ENCODE measurements around the gene MED12L.

The MED12L gene

GRCh38 chr3:151407928-151408327, 322.5 kb downstream of the MED12L start:
- DNase-seq (ENCODE audit: low read depth in 1 of 2, low spot score in 1 of 2), result no peak
- Histone ChIP-seq H3K27ac (replicated peaks) (no peak overlapping the region), H3K27me3 (ENCODE audit: insufficient read depth, poor library complexity, severe bottlenecking) (no peaks in the 10 kb centered on the region), H3K4me3 (replicated peaks; ENCODE audit: insufficient read depth, low read length) (no peak overlapping the region)
- TF ChIP-seq, protein P1, sequence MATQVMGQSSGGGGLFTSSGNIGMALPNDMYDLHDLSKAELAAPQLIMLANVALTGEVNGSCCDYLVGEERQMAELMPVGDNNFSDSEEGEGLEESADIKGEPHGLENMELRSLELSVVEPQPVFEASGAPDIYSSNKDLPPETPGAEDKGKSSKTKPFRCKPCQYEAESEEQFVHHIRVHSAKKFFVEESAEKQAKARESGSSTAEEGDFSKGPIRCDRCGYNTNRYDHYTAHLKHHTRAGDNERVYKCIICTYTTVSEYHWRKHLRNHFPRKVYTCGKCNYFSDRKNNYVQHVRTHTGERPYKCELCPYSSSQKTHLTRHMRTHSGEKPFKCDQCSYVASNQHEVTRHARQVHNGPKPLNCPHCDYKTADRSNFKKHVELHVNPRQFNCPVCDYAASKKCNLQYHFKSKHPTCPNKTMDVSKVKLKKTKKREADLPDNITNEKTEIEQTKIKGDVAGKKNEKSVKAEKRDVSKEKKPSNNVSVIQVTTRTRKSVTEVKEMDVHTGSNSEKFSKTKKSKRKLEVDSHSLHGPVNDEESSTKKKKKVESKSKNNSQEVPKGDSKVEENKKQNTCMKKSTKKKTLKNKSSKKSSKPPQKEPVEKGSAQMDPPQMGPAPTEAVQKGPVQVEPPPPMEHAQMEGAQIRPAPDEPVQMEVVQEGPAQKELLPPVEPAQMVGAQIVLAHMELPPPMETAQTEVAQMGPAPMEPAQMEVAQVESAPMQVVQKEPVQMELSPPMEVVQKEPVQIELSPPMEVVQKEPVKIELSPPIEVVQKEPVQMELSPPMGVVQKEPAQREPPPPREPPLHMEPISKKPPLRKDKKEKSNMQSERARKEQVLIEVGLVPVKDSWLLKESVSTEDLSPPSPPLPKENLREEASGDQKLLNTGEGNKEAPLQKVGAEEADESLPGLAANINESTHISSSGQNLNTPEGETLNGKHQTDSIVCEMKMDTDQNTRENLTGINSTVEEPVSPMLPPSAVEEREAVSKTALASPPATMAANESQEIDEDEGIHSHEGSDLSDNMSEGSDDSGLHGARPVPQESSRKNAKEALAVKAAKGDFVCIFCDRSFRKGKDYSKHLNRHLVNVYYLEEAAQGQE (IDR thresholded peaks at IDR 0.05; ENCODE audit: insufficient replicate concordance, low read depth), result no peak
- TF ChIP-seq SPI1 (IDR thresholded peaks at IDR 0.05; ENCODE audit: borderline replicate concordance, low read depth) (no peak), GABPA (IDR thresholded peaks at IDR 0.05; ENCODE audit: low read depth) (no peak)
- TF ChIP-seq, protein P2, sequence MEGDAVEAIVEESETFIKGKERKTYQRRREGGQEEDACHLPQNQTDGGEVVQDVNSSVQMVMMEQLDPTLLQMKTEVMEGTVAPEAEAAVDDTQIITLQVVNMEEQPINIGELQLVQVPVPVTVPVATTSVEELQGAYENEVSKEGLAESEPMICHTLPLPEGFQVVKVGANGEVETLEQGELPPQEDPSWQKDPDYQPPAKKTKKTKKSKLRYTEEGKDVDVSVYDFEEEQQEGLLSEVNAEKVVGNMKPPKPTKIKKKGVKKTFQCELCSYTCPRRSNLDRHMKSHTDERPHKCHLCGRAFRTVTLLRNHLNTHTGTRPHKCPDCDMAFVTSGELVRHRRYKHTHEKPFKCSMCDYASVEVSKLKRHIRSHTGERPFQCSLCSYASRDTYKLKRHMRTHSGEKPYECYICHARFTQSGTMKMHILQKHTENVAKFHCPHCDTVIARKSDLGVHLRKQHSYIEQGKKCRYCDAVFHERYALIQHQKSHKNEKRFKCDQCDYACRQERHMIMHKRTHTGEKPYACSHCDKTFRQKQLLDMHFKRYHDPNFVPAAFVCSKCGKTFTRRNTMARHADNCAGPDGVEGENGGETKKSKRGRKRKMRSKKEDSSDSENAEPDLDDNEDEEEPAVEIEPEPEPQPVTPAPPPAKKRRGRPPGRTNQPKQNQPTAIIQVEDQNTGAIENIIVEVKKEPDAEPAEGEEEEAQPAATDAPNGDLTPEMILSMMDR (IDR thresholded peaks at IDR 0.05; ENCODE audit: insufficient read depth, low read length), result no peak

GRCh38 chr3:151410891-151411559, 325.6 kb downstream of the MED12L start:
- TF ChIP-seq POLR2AphosphoS5 (IDR thresholded peaks at IDR 0.05; ENCODE audit: low read depth) (no peak), SPI1 (IDR thresholded peaks at IDR 0.05; ENCODE audit: borderline replicate concordance, low read depth) (no peak), GABPA (IDR thresholded peaks at IDR 0.05; ENCODE audit: low read depth) (no peak)
- TF ChIP-seq, protein P2 (IDR thresholded peaks at IDR 0.05; ENCODE audit: insufficient read depth, low read length), result no peak
- TF ChIP-seq, protein P1 (IDR thresholded peaks at IDR 0.05; ENCODE audit: insufficient replicate concordance, low read depth), result no peak
- DNase-seq (ENCODE audit: low read depth in 1 of 2, low spot score in 1 of 2), result no peak

GRCh38 chr3:151412989-151413388, 327.5 kb downstream of the MED12L start:
- Histone ChIP-seq H3K27me3 (ENCODE audit: insufficient read depth, poor library complexity, severe bottlenecking) (no peaks in the 10 kb centered on the region), H3K27ac (replicated peaks) (no peak overlapping the region), H3K4me3 (replicated peaks; ENCODE audit: insufficient read depth, low read length) (no peak overlapping the region)
- TF ChIP-seq POLR2AphosphoS5 (IDR thresholded peaks at IDR 0.05; ENCODE audit: low read depth) (no peak), GABPA (IDR thresholded peaks at IDR 0.05; ENCODE audit: low read depth) (no peak), SPI1 (IDR thresholded peaks at IDR 0.05; ENCODE audit: borderline replicate concordance, low read depth) (no peak)
- TF ChIP-seq, protein P1 (IDR thresholded peaks at IDR 0.05; ENCODE audit: insufficient replicate concordance, low read depth), result no peak
- TF ChIP-seq, protein P2 (IDR thresholded peaks at IDR 0.05; ENCODE audit: insufficient read depth, low read length), result no peak
- no peak for DNase-seq (ENCODE audit: low read depth in 1 of 2, low spot score in 1 of 2)

More at GRCh38 chr3:151410891-151411559, 325.6 kb downstream of the MED12L start:
- no peaks in the 10 kb centered on the region for H3K27me3 ChIP-seq (ENCODE audit: insufficient read depth, poor library complexity, severe bottlenecking)
- no peak overlapping the region for H3K4me3 ChIP-seq (replicated peaks; ENCODE audit: insufficient read depth, low read length)
- no peak overlapping the region for H3K27ac ChIP-seq (replicated peaks)
